ENCODE measurements around the gene PIGO. TPM values are rescaled to one million over a fixed set of nuclear protein-coding genes. Genes with fewer than 3 reads are reported as not detected.
A peak's percentile ranks its signal among the peaks of the same experiment; 100 is the strongest.

The PIGO gene
- total and polyA plus RNA-seq, 10 of the 15 experiments (the other 5 are each of a cell fraction or from before 2014, with no cell fraction given), result 8.2 to 23.3 (median 18.4) TPM

DNA sequence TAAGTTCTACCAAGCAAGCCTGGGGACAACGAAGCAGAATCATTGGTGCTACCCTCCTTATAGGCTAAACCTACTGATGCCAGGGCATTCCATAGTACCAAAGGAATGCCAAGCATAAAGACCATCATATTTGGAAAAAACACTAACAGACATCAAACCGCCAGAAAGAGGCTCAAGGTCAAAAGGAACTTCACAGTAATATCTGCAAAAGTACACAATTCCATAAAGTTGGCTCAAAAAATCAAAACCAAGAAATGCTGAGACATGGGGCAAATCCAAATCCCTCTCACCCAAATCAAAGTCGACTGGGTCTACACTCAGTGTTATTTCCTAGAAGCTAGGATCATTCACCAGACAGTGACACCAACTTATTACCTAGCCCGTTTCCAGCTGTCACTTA, 27.4 kb downstream of the PIGO start:
- in situ Hi-C loops (cut with MboI), result no loop called here
- peak overlapping the region; percentile 16 for H3K4me3 ChIP-seq
- peaks cover 21 to 41% of the 10 kb centered on the region in 2 experiments for H3K36me3 ChIP-seq (ENCODE audit: control insufficient read depth in 2 of 2, insufficient read depth in 2 of 2, low read length in 1 of 2)
- no peak for TF ChIP-seq BACH1 (IDR thresholded peaks at IDR 0.05; ENCODE audit: borderline replicate concordance)
- no peak for TF ChIP-seq MYC (IDR thresholded peaks at IDR 0.05; ENCODE audit: insufficient read depth, insufficient read length, insufficient replicate concordance, low read length, severe bottlenecking)
- TF ChIP-seq EGR1 (IDR thresholded peaks at IDR 0.05; ENCODE audit: borderline replicate concordance in 1 of 2, low read depth in 2 of 2, low read length in 2 of 2), result no peak
- H3K27me3 ChIP-seq (replicated peaks in 1 of 2; ENCODE audit: control insufficient read depth in 2 of 2, insufficient read depth in 2 of 2, low read length in 1 of 2), result no peaks in the 10 kb centered on the region
- DNase-seq (ENCODE audit: low read depth, low spot score) (no peak), ATAC-seq (no peak), FAIRE-seq (no peak)
- peak overlapping the region; percentile 73 for H3K4me2 ChIP-seq (ENCODE audit: control insufficient read depth, insufficient read depth)
- H3K9ac ChIP-seq (ENCODE audit: control insufficient read depth, insufficient read depth, low read length), result no peak overlapping the region
- intact Hi-C loops (cut with micrococcal nuclease; ENCODE audit: unreplicated experiment), result no loop called here
- no peaks in the 10 kb centered on the region for H3K9me3 ChIP-seq (replicated peaks; ENCODE audit: control insufficient read depth, insufficient read depth, low read length)
- ChIA-PET CTCF (interaction anchor here (1.2 to 2.7 kb wide), 2 partner anchors 10 to 18 kb away, joined by 3 to 10 read pairs; partner anchors contain the start of gene FANCG), RAD21 (ENCODE audit: unreplicated experiment) (no interaction called here), POLR2A (interaction anchor here (0.6 to 1.6 kb wide), 4 partner anchors 9 to 1067 kb away, joined by 3 to 5 read pairs (median 4); no protein-coding TSS in a partner anchor), SMC1A (ENCODE audit: uncharacterized antibody, unreplicated experiment) (interaction anchor here (0.9 to 2.3 kb wide), 2 partner anchors 11 to 26 kb away, joined by 3 to 8 read pairs; partner anchors contain the start of gene FANCG)
- no TSS peak for BruUV-seq (replicated peaks)
- WGBS (ENCODE audit: insufficient coverage, insufficient replicate concordance, low lambda C conversion rate, missing lambda C conversion rate), result 49% methylated on average over 4 of the region's 4 CpGs
- no peak overlapping the region for H3K27ac ChIP-seq (ENCODE audit: control insufficient read depth, insufficient read depth)
- H3K4me1 ChIP-seq (ENCODE audit: control insufficient read depth, insufficient read depth, low read length), result peaks cover 12% of the 10 kb centered on the region
- no peak overlapping the region for H2AFZ ChIP-seq (ENCODE audit: control insufficient read depth, low read depth, low read length)
- H3K79me2 ChIP-seq (ENCODE audit: control insufficient read depth, insufficient read depth, low read length), result peaks cover 57% of the 10 kb centered on the region
- H4K20me1 ChIP-seq (ENCODE audit: control insufficient read depth, insufficient read depth), result peaks cover 30% of the 10 kb centered on the region

GRCh38 chr9:35067056-35067455, 29.3 kb downstream of the PIGO start:
- intact Hi-C loops (cut with micrococcal nuclease; ENCODE audit: unreplicated experiment), result no loop called here
- Histone ChIP-seq H3K4me3 (no peak overlapping the region), H4K20me1 (ENCODE audit: control insufficient read depth, insufficient read depth) (peaks cover 30% of the 10 kb centered on the region), H3K27me3 (replicated peaks in 1 of 2; ENCODE audit: control insufficient read depth in 2 of 2, insufficient read depth in 2 of 2, low read length in 1 of 2) (no peaks in the 10 kb centered on the region), H3K4me2 (ENCODE audit: control insufficient read depth, insufficient read depth) (no peak overlapping the region), H2AFZ (ENCODE audit: control insufficient read depth, low read depth, low read length) (no peak overlapping the region), H3K36me3 (ENCODE audit: control insufficient read depth in 2 of 2, insufficient read depth in 2 of 2, low read length in 1 of 2) (peaks cover 34 to 51% of the 10 kb centered on the region in 2 experiments), H3K27ac (ENCODE audit: control insufficient read depth, insufficient read depth) (no peak overlapping the region), H3K4me1 (ENCODE audit: control insufficient read depth, insufficient read depth, low read length) (peaks cover 4% of the 10 kb centered on the region), H3K9me3 (replicated peaks; ENCODE audit: control insufficient read depth, insufficient read depth, low read length) (no peaks in the 10 kb centered on the region), H3K79me2 (ENCODE audit: control insufficient read depth, insufficient read depth, low read length) (peaks cover 52% of the 10 kb centered on the region), H3K9ac (ENCODE audit: control insufficient read depth, insufficient read depth, low read length) (no peak overlapping the region)
- BruUV-seq (replicated peaks), result no TSS peak
- ChIA-PET CTCF (interaction anchor here (1.1 to 2.0 kb wide), 3 partner anchors 15 to 74 kb away, joined by 5 to 12 read pairs (median 10); partner anchors contain the start of gene PIGO), SMC1A (ENCODE audit: uncharacterized antibody, unreplicated experiment) (interaction anchor here (0.6 to 0.9 kb wide), 3 partner anchors 14 to 168 kb away, joined by 3 read pairs; no protein-coding TSS in a partner anchor), RAD21 (ENCODE audit: unreplicated experiment) (no interaction called here), POLR2A (interaction anchor here (1.0 to 1.2 kb wide), 2 partner anchors 12 to 16 kb away, joined by 3 to 9 read pairs; partner anchors contain the start of gene FANCG)
- 100% methylated on average over 1 of the region's 1 CpG for WGBS (ENCODE audit: insufficient coverage, insufficient replicate concordance, low lambda C conversion rate, missing lambda C conversion rate)
- ATAC-seq (no peak), DNase-seq (ENCODE audit: low read depth, low spot score) (no peak), FAIRE-seq (no peak)
- in situ Hi-C loops (cut with MboI), result no loop called here
- TF ChIP-seq CHD2 (IDR thresholded peaks at IDR 0.05; ENCODE audit: borderline replicate concordance, low read depth, low read length), result no peak
- no peak for TF ChIP-seq TARDBP (IDR thresholded peaks at IDR 0.05; ENCODE audit: borderline replicate concordance)
- TF ChIP-seq NRF1 (conservative IDR thresholded peaks at IDR 0.05; ENCODE audit: low read depth, low read length), result no peak
- TF ChIP-seq PAX8 (IDR thresholded peaks at IDR 0.05), result no peak
- TF ChIP-seq MYC (IDR thresholded peaks at IDR 0.05; ENCODE audit: insufficient read depth, insufficient read length, insufficient replicate concordance, low read length, severe bottlenecking), result no peak
- TF ChIP-seq RUNX3 (IDR thresholded peaks at IDR 0.05; ENCODE audit: low read length), result no peak
- TF ChIP-seq MLLT1 (IDR thresholded peaks at IDR 0.05), result no peak
- TF ChIP-seq EP300 (IDR thresholded peaks at IDR 0.05; ENCODE audit: borderline replicate concordance in 1 of 2, control insufficient read depth in 1 of 2, low read depth in 2 of 2, low read length in 2 of 2), result no peak
- no peak for TF ChIP-seq SMC3 (IDR thresholded peaks at IDR 0.05; ENCODE audit: borderline replicate concordance, low read length)
- TF ChIP-seq, protein P1, sequence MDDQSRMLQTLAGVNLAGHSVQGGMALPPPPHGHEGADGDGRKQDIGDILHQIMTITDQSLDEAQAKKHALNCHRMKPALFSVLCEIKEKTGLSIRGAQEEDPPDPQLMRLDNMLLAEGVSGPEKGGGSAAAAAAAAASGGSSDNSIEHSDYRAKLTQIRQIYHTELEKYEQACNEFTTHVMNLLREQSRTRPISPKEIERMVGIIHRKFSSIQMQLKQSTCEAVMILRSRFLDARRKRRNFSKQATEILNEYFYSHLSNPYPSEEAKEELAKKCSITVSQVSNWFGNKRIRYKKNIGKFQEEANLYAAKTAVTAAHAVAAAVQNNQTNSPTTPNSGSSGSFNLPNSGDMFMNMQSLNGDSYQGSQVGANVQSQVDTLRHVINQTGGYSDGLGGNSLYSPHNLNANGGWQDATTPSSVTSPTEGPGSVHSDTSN (IDR thresholded peaks at IDR 0.05; ENCODE audit: insufficient replicate concordance, low read depth, low read length), result no peak
- TF ChIP-seq ZNF207 (IDR thresholded peaks at IDR 0.05; ENCODE audit: borderline replicate concordance), result no peak
- no peak for TF ChIP-seq NR2C1 (IDR thresholded peaks at IDR 0.05)
- TF ChIP-seq NFIC (IDR thresholded peaks at IDR 0.05; ENCODE audit: low read depth, low read length), result no peak
